Fibroblast of lung (primary cell): ENCODE measurements around the gene CFAP97D2.

Experiments
- CTCF ChIP-seq, 2 donors: IDR thresholded peaks in 1 of 2; conservative IDR thresholded peaks in 1 of 2; 1 replicate in 1 of 2; 2 replicates in 1 of 2; pipeline ENCODE4 v1.5.1; 2011 to 2012; ENCODE audit warnings: low read length in 2 of 2, control low read depth in 1 of 2, inconsistent platforms in 1 of 2, low read depth in 1 of 2, mild to moderate bottlenecking in 1 of 2
- EZH2 ChIP-seq: IDR thresholded peaks from 2 replicates; pipeline ENCODE4 v1.5.1; 2012; ENCODE audit warnings: low read length, control low read depth, mild to moderate bottlenecking; ENCODE audit errors: missing control alignments

- TF ChIP-seq CTCF (conservative IDR thresholded peaks at IDR 0.05 in 1 of 2, IDR thresholded peaks at IDR 0.05 in 1 of 2; ENCODE audit: low read depth in 1 of 2, low read length in 2 of 2) (no peak), EZH2 (no peak)
These were observed 80.3 kb downstream of the CFAP97D2 start for GRCh38 chr13:114259374-114259773.
